H9 (cell line): ENCODE measurements around the gene UQCR11. TPM values are rescaled to one million over a fixed set of nuclear protein-coding genes. Genes with fewer than 3 reads are reported as not detected.

Source experiments
- DNase-seq: peaks from one replicate; pipeline ENCODE4 v3.0.0-alpha.2; 2017
- H2AFZ ChIP-seq: one replicate; pipeline ENCODE4 v1.6.1; 2013; ENCODE audit warnings: mild to moderate bottlenecking, low read length, control low read depth, moderate library complexity
- H2AK5ac ChIP-seq: 2 replicates; pipeline ENCODE4 v1.6.1; 2013; ENCODE audit warnings: low read length, control low read depth, mixed read lengths; ENCODE audit not compliant: insufficient read length
- H2BK120ac ChIP-seq: one replicate; pipeline ENCODE4 v1.6.1; 2013; ENCODE audit warnings: low read depth, mild to moderate bottlenecking, low read length, control low read depth, inconsistent platforms; ENCODE audit not compliant: poor library complexity, severe bottlenecking
- H2BK12ac ChIP-seq: 2 replicates; pipeline ENCODE4 v1.6.1; 2013; ENCODE audit warnings: low read length, control low read depth, mixed read lengths, low read depth; ENCODE audit not compliant: insufficient read length
- H2BK15ac ChIP-seq: 2 replicates; pipeline ENCODE4 v1.6.1; 2013; ENCODE audit warnings: low read depth, low read length, control low read depth
- H2BK20ac ChIP-seq: one replicate; pipeline ENCODE4 v1.6.1; 2013; ENCODE audit warnings: low read depth, mild to moderate bottlenecking, low read length, control low read depth, inconsistent platforms; ENCODE audit not compliant: poor library complexity, severe bottlenecking
- H2BK5ac ChIP-seq: 2 replicates; pipeline ENCODE4 v1.6.1; 2013; ENCODE audit warnings: low read length, control low read depth, mixed read lengths; ENCODE audit not compliant: insufficient read length
- H3K14ac ChIP-seq: 2 replicates; pipeline ENCODE4 v1.6.1; 2013; ENCODE audit warnings: low read length, control low read depth; ENCODE audit not compliant: insufficient read depth
- H3K18ac ChIP-seq: 2 replicates; pipeline ENCODE4 v1.6.1; 2013; ENCODE audit warnings: low read depth, mild to moderate bottlenecking, mixed read lengths, low read length, control low read depth; ENCODE audit not compliant: insufficient read length
- H3K23ac ChIP-seq: 2 replicates; pipeline ENCODE4 v1.6.1; 2013; ENCODE audit warnings: low read length, control low read depth, mixed read lengths, low read depth; ENCODE audit not compliant: insufficient read length
- H3K23me2 ChIP-seq: 2 replicates; pipeline ENCODE4 v1.6.1; 2013; ENCODE audit warnings: low read depth, mild to moderate bottlenecking, mixed read lengths, low read length, control low read depth; ENCODE audit not compliant: insufficient read length, poor library complexity, severe bottlenecking
- H3K27ac ChIP-seq: 2 replicates; pipeline ENCODE4 v1.5.1; 2013; ENCODE audit warnings: low read length, control low read depth, mixed read lengths, low read depth; ENCODE audit not compliant: insufficient read length
- H3K27me3 ChIP-seq: 2 replicates; pipeline ENCODE4 v1.6.1; 2013; ENCODE audit warnings: low read length, control low read depth, inconsistent platforms; ENCODE audit not compliant: insufficient read depth
- H3K4ac ChIP-seq: 2 replicates; pipeline ENCODE4 v1.6.1; 2013; ENCODE audit warnings: low read depth, mild to moderate bottlenecking, control low read depth, inconsistent platforms, low read length, moderate library complexity
- H3K4me1 ChIP-seq: 2 replicates; pipeline ENCODE4 v1.6.1; 2013; ENCODE audit warnings: low read length, control low read depth, inconsistent platforms; ENCODE audit not compliant: insufficient read depth
- H3K4me2 ChIP-seq: 2 replicates; pipeline ENCODE4 v1.6.1; 2013; ENCODE audit warnings: low read length, control low read depth, mixed read lengths; ENCODE audit not compliant: insufficient read length, insufficient read depth
- H3K56ac ChIP-seq: 2 replicates; pipeline ENCODE4 v1.6.1; 2013; ENCODE audit warnings: low read depth, mild to moderate bottlenecking, mixed read lengths, low read length, control low read depth; ENCODE audit not compliant: insufficient read length
- H3K79me1 ChIP-seq: 2 replicates; pipeline ENCODE4 v1.6.1; 2013; ENCODE audit warnings: low read depth, mild to moderate bottlenecking, moderate library complexity, low read length, control low read depth, inconsistent platforms; ENCODE audit not compliant: insufficient read depth, poor library complexity, severe bottlenecking
- H3K79me2 ChIP-seq: 2 replicates; pipeline ENCODE4 v1.6.1; 2013; ENCODE audit warnings: low read length, control low read depth, inconsistent platforms; ENCODE audit not compliant: insufficient read depth
- H3K9ac ChIP-seq: 2 replicates; pipeline ENCODE4 v1.6.1; 2013; ENCODE audit warnings: low read length, control low read depth, mixed read lengths; ENCODE audit not compliant: insufficient read length; ENCODE audit errors: extremely low read depth
- H3K9me3 ChIP-seq: one replicate; pipeline ENCODE4 v1.6.1; 2013; ENCODE audit warnings: low read depth, low read length, inconsistent platforms; ENCODE audit not compliant: control insufficient read depth
- H3T11ph ChIP-seq: one replicate; pipeline ENCODE4 v1.6.1; 2013; ENCODE audit warnings: mild to moderate bottlenecking, low read length, control low read depth, inconsistent platforms
- H4K20me1 ChIP-seq: one replicate; pipeline ENCODE4 v1.6.1; 2013; ENCODE audit not compliant: control insufficient read depth, insufficient read length, insufficient read depth
- H4K5ac ChIP-seq: 2 replicates; pipeline ENCODE4 v1.6.1; 2013; ENCODE audit warnings: low read depth, mild to moderate bottlenecking, mixed read lengths, low read length, control low read depth; ENCODE audit not compliant: insufficient read length
- H4K8ac ChIP-seq: replicated peaks from 2 replicates; pipeline ENCODE4 v1.6.1; 2013; ENCODE audit warnings: low read length, control low read depth, mixed read lengths, low read depth; ENCODE audit not compliant: insufficient read length
- H4K91ac ChIP-seq: 2 replicates; pipeline ENCODE4 v1.6.1; 2013; ENCODE audit warnings: low read depth, mild to moderate bottlenecking, moderate library complexity, mixed read lengths, low read length, control low read depth; ENCODE audit not compliant: insufficient read length
- H3K27ac Mint-ChIP-seq, 3 experiments: 2 replicates in 2 of 3; 3 replicates in 1 of 3; pipeline ENCODE4 v1.8.0; 2020 to 2021; ENCODE audit warnings: mixed read lengths in 3 of 3, mild to moderate bottlenecking in 1 of 3, moderate library complexity in 1 of 3
- H3K27me3 Mint-ChIP-seq: 2 replicates; pipeline ENCODE4 v1.8.0; 2021; ENCODE audit warnings: low read depth, mild to moderate bottlenecking, moderate library complexity, mixed read lengths
- H3K36me3 Mint-ChIP-seq, 3 experiments: 2 replicates in 2 of 3; 3 replicates in 1 of 3; pipeline ENCODE4 v1.8.0; 2020 to 2021; ENCODE audit warnings: low read depth in 3 of 3, mixed read lengths in 3 of 3; ENCODE audit not compliant: insufficient read depth in 1 of 3
- H3K4me1 Mint-ChIP-seq, 2 experiments: 2 replicates each; pipeline ENCODE4 v1.8.0; 2020; ENCODE audit warnings: mixed read lengths in 2 of 2
- H3K4me3 Mint-ChIP-seq, 2 experiments: 2 replicates in 1 of 2; 3 replicates in 1 of 2; pipeline ENCODE4 v1.8.0; 2020 to 2021; ENCODE audit warnings: mild to moderate bottlenecking in 2 of 2, mixed read lengths in 2 of 2, moderate library complexity in 1 of 2
- H3K9me3 Mint-ChIP-seq, 2 experiments: 2 replicates in 1 of 2; 3 replicates in 1 of 2; pipeline ENCODE4 v1.8.0; 2020; ENCODE audit warnings: mild to moderate bottlenecking in 2 of 2, mixed read lengths in 2 of 2, moderate library complexity in 1 of 2
- CTCF ChIP-seq: fragments of 200-600 bp; sonication (generic); conservative IDR thresholded peaks from 3 replicates; pipeline ENCODE4 v1.8.0; 2021; ENCODE audit warnings: antibody characterized with exemption, mild to moderate bottlenecking
- WGBS: extraction: QIAGEN DNeasy Blood & Tissue Kit; methylation state at CpG from one replicate; pipeline ENCODE4 v1.1.7; 2013; ENCODE audit warnings: missing lambda C conversion rate, low lambda C conversion rate, mixed read lengths; ENCODE audit not compliant: insufficient read length; ENCODE audit errors: extremely low coverage; 5-methylcytosine and 5-hydroxymethylcytosine counted together
- total RNA-seq: library from RNA; stranded (reverse); gene quantifications from 2 replicates; pipeline ENCODE4 v1.2.1, GENCODE V29; 2021

UQCR11 gene
- total RNA-seq, 1 experiment from 2014 or later: 174 TPM

- Histone ChIP-seq H3K18ac (peak overlapping the region; percentile 100), H3K9me3 (no peaks in the 10 kb centered on the region), H4K20me1 (no peaks in the 10 kb centered on the region), H3K23ac (no peak overlapping the region), H2BK5ac (no peak overlapping the region), H4K5ac (peak overlapping the region; percentile 20), H4K8ac (no peak overlapping the region), H2AFZ (no peak overlapping the region), H2BK12ac (no peak overlapping the region), H3K23me2 (peaks cover 12% of the 10 kb centered on the region), H3K27ac (peak overlapping the region; percentile 78), H3K4me2 (peak overlapping the region; percentile 77), H3K4me1 (no peaks in the 10 kb centered on the region), H2AK5ac (no peak overlapping the region), H3K56ac (no peak overlapping the region), H2BK15ac (no peak overlapping the region), H2BK120ac (peak overlapping the region; percentile 96), H2BK20ac (no peak overlapping the region), H3K27me3 (no peaks in the 10 kb centered on the region), H3K9ac (peak overlapping the region; percentile 81), H4K91ac (peak overlapping the region; percentile 98), H3T11ph (peak overlapping the region; percentile 78), H3K79me1 (peaks cover 2% of the 10 kb centered on the region), H3K4ac (peak overlapping the region; percentile 93), H3K79me2 (peaks cover 10% of the 10 kb centered on the region; the same call in 1 of the 2 replicates), H3K14ac (peak overlapping the region; percentile 99)
- no peak for TF ChIP-seq CTCF
- no CpG with 5 or more reads among the region's 94 CpGs for WGBS
- Mint-ChIP-seq H3K27me3 (peaks cover 1% of the 10 kb centered on the region; the same call in 1 of the 2 replicates), H3K9me3 (no peaks in the 10 kb centered on the region), H3K4me3 (peak overlapping the region; percentile 83 to 87), H3K36me3 (peaks cover 7 to 33% (median 18%) of the 10 kb centered on the region in 3 experiments; a peak in 6 of 7 replicates), H3K27ac (peak overlapping the region; percentile 47 to 97 (median 97); a peak in 4 of 7 replicates), H3K4me1 (peaks cover 16 to 20% of the 10 kb centered on the region in 2 experiments)
- peak; percentile 84 for DNase-seq
Observed at GRCh38 chr19:1592024-1592754, 13.1 kb downstream of the UQCR11 start.
